HG02763 (cell line): ENCODE data around the gene HSPA1A.

Experiments used
- ATAC-seq: cut with Tn5 transposase; IDR thresholded peaks from one replicate; pipeline ENCODE4 v1.9.1; 2021; ENCODE audit warnings: mild to moderate bottlenecking, moderate library complexity; ENCODE audit not compliant: unreplicated experiment

Gene HSPA1A

GRCh38 chr6:31815025-31815838, at the start of gene HSPA1A, which contains the start of gene HSPA1L:
Gene HSPA1A, plus strand, starts transcription at chr6:31815543. Its CDS starts 214 bp downstream, at chr6:31815757.
Gene HSPA1L, minus strand, starts transcription at chr6:31815283. Its CDS starts 3,311 bp downstream, at chr6:31811972.
- ATAC-seq = peak; percentile 48

- ATAC-seq = no peak
Observed at GRCh38 chr6:31765559-31765909, 49.8 kb upstream of the HSPA1A start.

- ATAC-seq = no peak
Observed at GRCh38 chr6:31765910-31766794, 49.2 kb upstream of the HSPA1A start.

GRCh38 chr6:31767096-31767645, 48.2 kb upstream of the HSPA1A start:
- ATAC-seq = no peak

- no peak for ATAC-seq
Observed at GRCh38 chr6:31768363-31769257, 46.7 kb upstream of the HSPA1A start.

- peak; percentile 53 for ATAC-seq
Observed at GRCh38 chr6:31769684-31770371, 45.5 kb upstream of the HSPA1A start.

- ATAC-seq = no peak
Observed at GRCh38 chr6:31770860-31771259, 44.5 kb upstream of the HSPA1A start.

- ATAC-seq = no peak
Observed at GRCh38 chr6:31771992-31772358, 43.4 kb upstream of the HSPA1A start.

GRCh38 chr6:31775184-31775583, 40.2 kb upstream of the HSPA1A start:
- no peak for ATAC-seq

GRCh38 chr6:31775633-31776484, 39.5 kb upstream of the HSPA1A start:
- no peak for ATAC-seq

- ATAC-seq = no peak
Observed at GRCh38 chr6:31776485-31776988, 38.8 kb upstream of the HSPA1A start.

- peak; percentile 66 for ATAC-seq
Observed at GRCh38 chr6:31776989-31777666, 38.2 kb upstream of the HSPA1A start, which contains the start of gene VWA7. Gene VWA7, minus strand, starts transcription at chr6:31777328. Its CDS starts 549 bp downstream, at chr6:31776779.

GRCh38 chr6:31777667-31778050, 37.7 kb upstream of the HSPA1A start:
- no peak for ATAC-seq

- no peak for ATAC-seq
Observed at GRCh38 chr6:31778193-31778592, 37.1 kb upstream of the HSPA1A start.

- no peak for ATAC-seq
Observed at GRCh38 chr6:31778999-31779885, 36.1 kb upstream of the HSPA1A start.

- ATAC-seq = no peak
Observed at GRCh38 chr6:31779908-31780307, 35.4 kb upstream of the HSPA1A start.
